Heart left ventricle (tissue), 16 donors: ENCODE results near the gene C14orf93. TPM values are rescaled to one million over a fixed set of nuclear protein-coding genes. Genes with fewer than 3 reads are reported as not detected.

ENCODE experiments used
- ATAC-seq, 4 donors: fragments of 200-7000 bp; cut with Tn5 transposase; one replicate each; pipeline ENCODE4 v1.9.1; 2020 to 2022; ENCODE audit warnings: moderate library complexity in 4 of 4, mild to moderate bottlenecking in 3 of 4, moderate number of reproducible peaks in 1 of 4
- DNase-seq, 5 donors: peaks; one replicate each; pipeline ENCODE4 v3.0.0-alpha.2; 2020
- H3K27ac ChIP-seq, 12 donors: fragments of 200-600 bp; sonication (generic) in 4 of 12; one replicate each; pipeline versions ENCODE4 v1.5.0 to v1.8.0; 2016 to 2022; ENCODE audit warnings: mild to moderate bottlenecking in 2 of 12
- H3K27me3 ChIP-seq, 9 donors: fragments of 200-600 bp; sonication (generic) in 2 of 9; one replicate each; pipeline versions ENCODE4 v1.5.1 to v1.8.0; 2016 to 2022; ENCODE audit warnings: mild to moderate bottlenecking in 3 of 9
- H3K36me3 ChIP-seq, 9 donors: fragments of 200-600 bp; sonication (generic) in 2 of 9; one replicate each; pipeline versions ENCODE4 v1.5.0 to v1.8.0; 2018 to 2022; ENCODE audit warnings: mild to moderate bottlenecking in 2 of 9
- H3K4me1 ChIP-seq, 12 donors: fragments of 200-600 bp; sonication (generic) in 4 of 12; one replicate each; pipeline versions ENCODE4 v1.5.0 to v1.8.0; 2016 to 2022; ENCODE audit warnings: mild to moderate bottlenecking in 3 of 12
- H3K4me3 ChIP-seq, 12 donors: fragments of 200-600 bp; sonication (generic) in 4 of 12; one replicate each; pipeline versions ENCODE4 v1.5.0 to v1.8.0; 2017 to 2022; ENCODE audit warnings: mild to moderate bottlenecking in 9 of 12, moderate library complexity in 4 of 12
- H3K9me3 ChIP-seq, 12 donors: fragments of 200-600 bp; sonication (generic) in 4 of 12; one replicate each; pipeline versions ENCODE4 v1.5.0 to v1.8.0; 2016 to 2022; ENCODE audit warnings: mild to moderate bottlenecking in 1 of 12
- CTCF ChIP-seq, 12 donors: fragments of 200-600 bp; sonication (generic) in 4 of 12; IDR thresholded peaks; one replicate each; pipeline versions ENCODE4 v1.5.0 to v1.8.0; 2018 to 2022; ENCODE audit warnings: antibody characterized with exemption in 12 of 12, mild to moderate bottlenecking in 5 of 12
- POLR2A ChIP-seq, 2 donors: fragments of 450-650 bp; IDR thresholded peaks; one replicate each; pipeline ENCODE4 v1.6.1; 2017; ENCODE audit warnings: antibody characterized with exemption in 2 of 2, mild to moderate bottlenecking in 2 of 2, moderate library complexity in 2 of 2
- WGBS, 4 donors: extraction: QIAGEN DNeasy Blood & Tissue Kit in 2 of 4; methylation state at CpG; one replicate each; pipeline versions ENCODE4 v1.1.5 to v1.1.7; 2013 to 2018; 5-methylcytosine and 5-hydroxymethylcytosine counted together
- intact Hi-C, 10 donors: fragments of 100-400 bp; cut with DNase I; formaldehyde crosslinking; loops; one replicate each; pipeline versions ENCODE4 v1.11.1 to v1.14.2; 2022
- polyA plus RNA-seq, 2 donors: library from polyadenylated mRNA; stranded (reverse); fragments of 200-250 nt; gene quantifications; one replicate each; pipeline ENCODE4 v1.2.3, GENCODE V29; 2013
- total RNA-seq, 9 donors: library from RNA; depleted of rRNA in 2 of 9; stranded (reverse); fragments of >200 nt in 2 of 9; fragmentation: NEBNext Ultra II Directional in 3 of 9; extraction: Animal tissue kit (Norgen Biotek cat#: 25700) in 3 of 9; gene quantifications; one replicate each; pipeline versions ENCODE4 v1.1.0 to v1.2.4, GENCODE V29; 2016 to 2023
- donor health status: ischemic (EF 13 %, LVEDD 7.1; RV severe dilation, severe dysfunction).
- donor health status: healthy with polysubstance abuse.
- donor health status: DM: no; HTN: yes; CAD: no.
- donor health status: DM: no; HTN: no; CAD: no.
- donor health status: ischemic (EF 25% LVEDD 6.9; RV normal size, moderate dysfunction).
- donor health status: ischemic (EF 25% LVEDD 5.7; RV mildly dilated, moderate dysfunction).
- donor health status: healthy.
- donor health status: DM: yes; HTN: yes; CAD: no.
- donor health status: ischemic (EF 35%, LVEDD 5.7; RV mildly dilated, moderate dysfunction).
- donor health status: nonischemic (EF 11% LVEDD 7.7; RV severe dilation, severe dysfunction).
- donor health status: DM: yes; HTN: yes; CAD: no.
- donor health status: PGD.
- donor health status: ischemic (EF 29% LVEDD 5.4; RV normal size, mild dysfunction).
- donor health status: nonischemic (EF 23%, LVEDD 6.1; RV moderate dilation, normal function).

C14orf93 gene
- total and polyA plus RNA-seq, 11 donors: 3.4 to 7.6 (median 5.4) TPM

- intact Hi-C loops: no loop called here
- H3K36me3 ChIP-seq: peaks cover 6 to 72% (median 70%) of the 10 kb centered on the region in 9 donors
- DNase-seq (no peak), ATAC-seq (no peak)
- no peak overlapping the region for H3K27ac ChIP-seq
- no peak for TF ChIP-seq POLR2A (IDR thresholded peaks at IDR 0.05)
- no peak for TF ChIP-seq CTCF (IDR thresholded peaks at IDR 0.05)
- no peaks in the 10 kb centered on the region for H3K27me3 ChIP-seq
- 95 to 98% (median 96%) methylated on average over 4 of the region's 4 CpGs for WGBS, 4 donors
- no peaks in the 10 kb centered on the region for H3K9me3 ChIP-seq
- no peak overlapping the region for H3K4me3 ChIP-seq
- H3K4me1 ChIP-seq: peaks cover 0 to 32% (median 19%) of the 10 kb centered on the region in 12 donors
These were observed 21.0 kb upstream of the C14orf93 start for GRCh38 chr14:23030936-23031335.

GRCh38 chr14:23028799-23029198, 18.9 kb upstream of the C14orf93 start:
- H3K4me3 ChIP-seq: no peak overlapping the region
- peaks cover 6 to 91% (median 84%) of the 10 kb centered on the region in 9 donors for H3K36me3 ChIP-seq
- intact Hi-C loops: no loop called here
- DNase-seq: no peak
- no peaks in the 10 kb centered on the region for H3K9me3 ChIP-seq
- TF ChIP-seq POLR2A (IDR thresholded peaks at IDR 0.05): no peak
- TF ChIP-seq CTCF (IDR thresholded peaks at IDR 0.05): no peak
- H3K27me3 ChIP-seq: no peaks in the 10 kb centered on the region
- peaks cover 0 to 29% (median 13%) of the 10 kb centered on the region in 12 donors for H3K4me1 ChIP-seq
- 71 to 86% (median 81%) methylated on average over 2 of the region's 2 CpGs for WGBS, 4 donors
- H3K27ac ChIP-seq: no peak overlapping the region
- ATAC-seq: no peak

GRCh38 chr14:23025151-23025814, 15.3 kb upstream of the C14orf93 start:
- H3K9me3 ChIP-seq: no peaks in the 10 kb centered on the region
- H3K36me3 ChIP-seq: peaks cover 0 to 60% (median 50%) of the 10 kb centered on the region in 9 donors
- DNase-seq: no peak
- WGBS, 4 donors: 66 to 77% (median 73%) methylated on average over 4 of the region's 4 CpGs
- TF ChIP-seq POLR2A (IDR thresholded peaks at IDR 0.05) (no peak), CTCF (IDR thresholded peaks at IDR 0.05) (no peak)
- peak in 1 of 4 donors; percentile 19 for ATAC-seq
- no peak overlapping the region for H3K4me3 ChIP-seq
- no peak overlapping the region for H3K27ac ChIP-seq
- H3K4me1 ChIP-seq: peaks cover 0 to 23% (median 4%) of the 10 kb centered on the region in 12 donors
- no peaks in the 10 kb centered on the region for H3K27me3 ChIP-seq
- intact Hi-C loops: no loop called here

GRCh38 chr14:23024612-23025075, 14.7 kb upstream of the C14orf93 start:
- H3K4me1 ChIP-seq: peaks cover 0 to 23% (median 4%) of the 10 kb centered on the region in 12 donors
- DNase-seq (no peak), ATAC-seq (no peak)
- H3K9me3 ChIP-seq: no peaks in the 10 kb centered on the region
- TF ChIP-seq CTCF (IDR thresholded peaks at IDR 0.05) (no peak), POLR2A (IDR thresholded peaks at IDR 0.05) (no peak)
- H3K27me3 ChIP-seq: no peaks in the 10 kb centered on the region
- no peak overlapping the region for H3K4me3 ChIP-seq
- H3K27ac ChIP-seq: no peak overlapping the region
- intact Hi-C loops: no loop called here
- 75 to 89% (median 75%) methylated on average over 7 of the region's 7 CpGs for WGBS, 4 donors
- H3K36me3 ChIP-seq: peaks cover 0 to 56% (median 48%) of the 10 kb centered on the region in 9 donors
